Kidney (tissue), 14 donors: ENCODE data around the gene CNTRL. TPM values are rescaled to one million over a fixed set of nuclear protein-coding genes. Genes with fewer than 3 reads are reported as not detected.

Source experiments
- DNase-seq, 5 donors: peaks; one replicate each; pipeline ENCODE4 v3.0.0-alpha.2; 2013 to 2020
- FAIRE-seq: peaks from 2 replicates; lab custom pipeline; 2012; peaks lifted over from hg19 to GRCh38; lab: Jason Lieb, UNC
- H3K27ac ChIP-seq, 2 donors: one replicate each; pipeline ENCODE4 v1.7.0; 2013; ENCODE audit warnings: low read depth in 2 of 2, low read length in 2 of 2, inconsistent platforms in 1 of 2
- H3K27me3 ChIP-seq: one replicate; pipeline ENCODE4 v1.7.1; 2013; ENCODE audit warnings: low read length, inconsistent platforms; ENCODE audit not compliant: control insufficient read depth, insufficient read depth
- H3K36me3 ChIP-seq, 3 donors: one replicate each; pipeline versions ENCODE4 v1.7.0 to v1.7.1; 2013; ENCODE audit warnings: low read length in 3 of 3, control low read depth in 1 of 3, inconsistent platforms in 1 of 3; ENCODE audit not compliant: insufficient read depth in 3 of 3, control insufficient read depth in 2 of 3
- H3K4me1 ChIP-seq, 3 donors: one replicate each; pipeline versions ENCODE4 v1.7.0 to v1.7.1; 2013; ENCODE audit warnings: low read length in 3 of 3, inconsistent platforms in 1 of 3, low read depth in 1 of 3; ENCODE audit not compliant: control insufficient read depth in 2 of 3, insufficient read depth in 2 of 3
- H3K4me3 ChIP-seq, 3 donors: one replicate each; pipeline versions ENCODE4 v1.7.0 to v1.8.1; 2013; ENCODE audit warnings: low read length in 3 of 3, control low read depth in 1 of 3, inconsistent platforms in 1 of 3
- H3K9ac ChIP-seq, 3 donors: one replicate each; pipeline versions ENCODE4 v1.7.0 to v1.7.1; 2013; ENCODE audit warnings: low read length in 3 of 3, control low read depth in 1 of 3, inconsistent platforms in 1 of 3
- H3K9me3 ChIP-seq, 3 donors: one replicate each; pipeline versions ENCODE4 v1.7.0 to v1.7.1; 2013; ENCODE audit warnings: low read length in 3 of 3, control low read depth in 1 of 3, inconsistent platforms in 1 of 3; ENCODE audit not compliant: control insufficient read depth in 2 of 3, insufficient read depth in 1 of 3
- CTCF ChIP-seq: IDR thresholded peaks from 3 replicates; pipeline ENCODE4 v1.5.1; 2012; ENCODE audit warnings: mild to moderate bottlenecking, moderate library complexity, borderline replicate concordance; ENCODE audit not compliant: insufficient read depth; ENCODE audit errors: extremely low read depth
- intact Hi-C: fragments of 100-400 bp; cut with DNase I; formaldehyde crosslinking; loops from one replicate; pipeline ENCODE4 v1.11.1; 2022
- polyA plus RNA-seq: library from polyadenylated mRNA; stranded (reverse); fragments of 350-450 nt; fragmentation: Illumina TruSeq; extraction: RNeasy Lipid Tissue Mini Kit (QIAGEN cat#74804); gene quantifications from one replicate; pipeline ENCODE4 v1.2.3, GENCODE V29; 2014; ENCODE audit warnings: low read depth, low replicate concordance; ENCODE audit not compliant: insufficient read depth
- total RNA-seq: library from RNA; stranded (reverse); fragmentation: NEBNext Ultra II Directional; extraction: Animal tissue kit (Norgen Biotek cat#: 25700); gene quantifications from one replicate; pipeline ENCODE4 v1.2.1, GENCODE V29; 2021
- donor health status: control.
- donor health status: control.
- donor health status: control.
- donor health status: control.
- donor health status: control.
- donor health status: DM: yes; HTN: yes; CAD: no.
- donor health status: Normal renal cell carcinoma (clear cell type).

CNTRL gene
- total and polyA plus RNA-seq, 2 donors from 2014 or later, result 3.4 to 17.7 TPM

GRCh38 chr9:121182989-121183388, 108.2 kb downstream of the CNTRL start:
- H3K27ac ChIP-seq, result no peak overlapping the region
- peaks cover 3 to 13% (median 3%) of the 10 kb centered on the region in 3 donors for H3K36me3 ChIP-seq
- H3K9me3 ChIP-seq, result no peaks in the 10 kb centered on the region
- no peak overlapping the region for H3K4me3 ChIP-seq
- H3K27me3 ChIP-seq, result no peaks in the 10 kb centered on the region
- FAIRE-seq (no peak), DNase-seq (no peak)
- intact Hi-C loops, result no loop called here
- H3K9ac ChIP-seq, result no peak overlapping the region
- peaks cover 6 to 44% (median 11%) of the 10 kb centered on the region in 3 donors for H3K4me1 ChIP-seq
- TF ChIP-seq CTCF, result no peak

- H3K27me3 ChIP-seq, result no peaks in the 10 kb centered on the region
- peak overlapping the region in 1 of 2 donors; percentile 28 for H3K27ac ChIP-seq
- H3K4me1 ChIP-seq, result peaks cover 5 to 39% (median 11%) of the 10 kb centered on the region in 3 donors
- H3K9ac ChIP-seq, result no peak overlapping the region
- FAIRE-seq, result no peak
- no peaks in the 10 kb centered on the region for H3K9me3 ChIP-seq
- peaks cover 3 to 13% (median 7%) of the 10 kb centered on the region in 3 donors for H3K36me3 ChIP-seq
- H3K4me3 ChIP-seq, result no peak overlapping the region
- no peak for DNase-seq
- intact Hi-C loops, result no loop called here
- no peak for TF ChIP-seq CTCF
Measured at GRCh38 chr9:121183666-121184423, 109.1 kb downstream of the CNTRL start.

- no peak for FAIRE-seq
- H3K4me3 ChIP-seq, result no peak overlapping the region
- DNase-seq, result no peak
- no peaks in the 10 kb centered on the region for H3K9me3 ChIP-seq
- no peaks in the 10 kb centered on the region for H3K27me3 ChIP-seq
- peaks cover 5 to 39% (median 11%) of the 10 kb centered on the region in 3 donors for H3K4me1 ChIP-seq
- intact Hi-C loops, result no loop called here
- H3K27ac ChIP-seq, result no peak overlapping the region
- H3K9ac ChIP-seq, result no peak overlapping the region
- peaks cover 3 to 13% (median 10%) of the 10 kb centered on the region in 3 donors for H3K36me3 ChIP-seq
- TF ChIP-seq CTCF, result no peak
Measured at GRCh38 chr9:121184463-121184862, 109.7 kb downstream of the CNTRL start.
